Cardiac septum (tissue), 1 donor: ENCODE data around the gene LRRC4C. TPM values are rescaled to one million over a fixed set of nuclear protein-coding genes. Genes with fewer than 3 reads are reported as not detected.
"Not testable (repeated sequence)": the region's sequence is repeated elsewhere in the genome, so short reads cannot be mapped to it uniquely, and the experiment has no call there.

Experiments
- DNase-seq: peaks from one replicate; pipeline ENCODE4 v3.0.0-alpha.2; 2020; ENCODE audit warnings: low spot score
- intact Hi-C: fragments of 100-400 bp; cut with DNase I; formaldehyde crosslinking; loops from one replicate; pipeline ENCODE4 v1.14.0; 2022
- total RNA-seq: library from RNA; stranded (reverse); fragmentation: NEBNext Ultra II Directional; extraction: Animal tissue kit (Norgen Biotek cat#: 25700); gene quantifications from one replicate; pipeline ENCODE4 v1.2.1, GENCODE V29; 2021
- donor health status: DM: no; HTN: no; CAD: no.

The LRRC4C gene
- total RNA-seq, 1 donor from 2014 or later: 0.43 TPM

DNA sequence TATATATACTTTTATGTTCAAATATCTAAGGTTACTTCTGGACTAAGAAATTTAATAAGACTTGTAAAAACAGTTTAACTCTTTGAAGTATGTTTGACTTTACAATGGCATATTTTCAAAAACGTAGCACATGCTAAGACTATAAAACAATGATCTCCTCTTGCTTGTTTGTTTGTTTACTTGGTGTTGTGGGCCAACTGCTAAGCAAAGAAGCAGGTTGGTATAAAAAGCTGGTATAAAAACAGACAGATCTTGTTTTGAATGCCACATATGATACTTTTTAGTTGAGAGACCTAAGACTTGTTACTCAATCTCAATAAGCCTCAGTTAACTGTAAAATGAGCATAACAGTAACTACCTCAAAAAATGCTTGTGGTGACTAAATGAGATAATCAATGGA lies 1206.3 kb downstream of the LRRC4C start:
- intact Hi-C loops: no loop called here
- no peak for DNase-seq

DNA sequence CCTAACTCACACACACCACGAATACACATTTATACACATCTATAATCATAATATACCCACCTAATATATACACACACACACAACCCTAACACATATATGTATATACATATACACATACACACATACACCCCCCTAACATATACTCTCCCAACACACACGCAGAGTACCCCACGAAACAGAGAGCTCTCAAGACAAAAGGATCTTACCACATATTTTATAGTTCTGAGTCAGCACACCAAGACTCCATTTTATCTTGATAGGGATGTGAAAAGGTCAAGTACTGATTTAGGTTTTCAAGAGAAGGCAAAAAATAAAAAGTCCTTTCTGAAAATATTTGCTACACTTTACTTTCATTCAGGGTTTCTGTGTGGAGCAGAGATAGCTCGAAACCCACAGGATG lies 1207.2 kb downstream of the LRRC4C start:
- DNase-seq: no peak
- intact Hi-C loops: no loop called here

DNA sequence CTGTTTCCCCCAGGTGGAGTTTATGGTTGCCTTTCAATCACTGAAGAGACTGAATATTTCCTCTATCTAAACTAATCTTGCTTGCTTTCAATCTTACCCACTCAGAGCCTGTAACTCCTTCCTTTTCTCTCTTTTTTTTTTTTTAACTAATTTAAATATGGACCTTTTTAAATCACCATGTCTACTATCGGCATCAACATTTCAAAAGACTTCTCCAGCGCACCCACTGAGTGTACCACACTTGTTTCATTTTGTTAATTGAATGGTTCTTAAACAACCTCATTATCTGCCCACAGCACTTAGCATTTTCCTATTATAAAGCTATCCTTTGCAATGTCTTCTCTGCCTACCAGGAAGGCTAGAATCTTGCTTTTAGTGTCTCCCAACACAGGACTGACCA lies 1212.5 kb downstream of the LRRC4C start:
- DNase-seq: no peak
- intact Hi-C loops: no loop called here

DNA sequence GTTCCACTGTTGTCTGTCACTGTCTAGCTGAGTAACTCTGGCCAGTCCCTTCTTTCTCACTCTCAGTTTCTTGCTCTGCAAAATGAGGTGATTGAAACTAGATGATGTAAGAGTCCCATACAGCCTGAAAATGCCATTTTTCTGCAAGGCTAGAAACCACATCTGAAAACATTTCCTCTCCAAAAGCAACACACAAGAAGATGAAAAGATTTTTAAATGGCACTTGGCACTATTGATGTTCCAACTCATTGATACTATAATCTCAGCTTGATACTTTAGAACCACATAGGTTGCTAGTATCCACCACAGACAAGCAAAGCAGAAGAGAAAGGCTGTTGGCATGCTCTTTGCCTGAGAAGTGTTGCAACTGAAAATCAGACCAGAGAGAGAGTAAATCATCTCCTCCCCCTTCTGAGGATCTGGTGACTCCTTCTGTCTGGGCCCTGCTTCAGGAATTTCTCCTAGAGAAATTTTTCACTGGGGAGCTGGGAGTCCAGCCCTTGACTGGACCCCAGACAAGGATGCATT lies 1217.9 kb downstream of the LRRC4C start:
- no peak for DNase-seq
- intact Hi-C loops: no loop called here

DNA sequence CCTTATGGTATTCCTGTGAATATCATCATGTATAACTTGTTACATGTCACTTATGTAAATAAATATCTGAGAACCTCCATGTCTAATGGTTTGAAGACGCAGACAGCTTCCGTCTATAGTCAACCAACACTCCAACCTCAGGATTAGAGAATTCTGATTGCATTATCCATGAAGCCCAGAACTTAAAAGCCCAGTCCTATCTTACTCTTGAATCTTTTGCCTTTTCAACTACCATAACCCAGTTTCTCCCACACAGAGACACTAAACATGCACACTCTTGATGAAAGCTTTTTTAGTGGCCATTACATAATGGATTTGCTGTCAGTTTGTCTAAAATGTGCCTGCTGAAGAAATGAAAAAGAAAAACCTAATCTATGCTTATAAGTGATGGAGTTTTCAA lies 1219.2 kb downstream of the LRRC4C start:
- DNase-seq: no peak

DNA sequence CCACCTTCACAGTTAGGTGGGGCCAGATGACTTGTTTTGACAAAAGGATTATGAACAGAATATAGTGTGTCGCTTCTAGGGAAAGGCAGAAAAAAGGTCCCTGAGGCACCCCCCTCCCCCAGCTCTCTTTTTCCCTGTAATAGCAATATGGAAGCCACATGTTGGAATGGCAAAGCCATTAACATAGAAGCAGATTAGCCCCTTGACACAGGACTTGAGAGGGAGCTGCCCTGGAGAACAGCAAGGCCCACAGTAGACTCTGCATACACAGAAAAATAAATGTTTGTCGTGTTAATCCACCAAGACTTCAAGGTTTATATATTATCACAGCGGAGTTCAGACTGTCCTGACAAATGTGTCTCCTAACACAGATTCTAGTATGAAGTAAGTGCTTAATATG lies 1222.9 kb downstream of the LRRC4C start:
- no peak for DNase-seq
- intact Hi-C loops: no loop called here

More for the DNA sequence above, 1219.2 kb downstream of the LRRC4C start:
- intact Hi-C loops: no loop called here

DNA sequence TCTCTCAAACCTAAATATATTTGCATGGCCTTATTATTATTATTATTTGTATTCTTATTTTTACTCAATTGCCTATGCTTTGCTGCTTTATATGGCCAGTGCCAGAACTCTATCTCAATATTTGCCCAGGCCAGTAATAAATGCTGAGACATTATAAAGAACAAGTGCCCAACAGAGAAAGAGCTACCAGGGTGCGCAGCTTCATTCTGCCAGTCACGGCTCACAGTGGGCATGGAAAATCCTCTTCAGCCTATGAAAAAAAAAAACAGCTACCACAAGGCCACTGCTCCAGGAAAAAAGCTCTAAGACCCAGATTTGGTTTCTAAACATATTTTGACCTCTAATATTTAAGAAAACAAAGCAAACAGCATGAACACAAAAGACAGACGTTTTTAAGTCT lies 1223.6 kb downstream of the LRRC4C start:
- no peak for DNase-seq
- intact Hi-C loops: no loop called here

DNA sequence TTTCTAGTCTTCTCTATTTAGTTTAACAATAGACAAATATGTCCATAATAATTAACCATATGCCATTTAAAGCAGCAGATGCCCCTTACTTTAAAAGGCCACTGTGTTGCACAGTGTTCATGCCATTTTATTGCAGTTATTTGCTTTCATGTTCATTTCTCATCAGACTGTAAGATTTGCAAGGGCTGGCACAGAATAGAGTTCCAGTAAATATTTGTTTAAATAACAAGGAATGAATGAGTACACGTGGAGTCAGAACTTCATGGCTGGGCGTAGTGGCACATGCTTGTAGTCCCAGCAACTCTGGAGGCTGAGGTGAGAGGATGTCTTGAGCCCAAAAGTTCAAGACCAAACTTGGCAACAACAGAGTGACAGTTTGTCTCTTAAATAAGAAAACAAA lies 1228.6 kb downstream of the LRRC4C start:
- DNase-seq: no peak
- intact Hi-C loops: no loop called here

DNA sequence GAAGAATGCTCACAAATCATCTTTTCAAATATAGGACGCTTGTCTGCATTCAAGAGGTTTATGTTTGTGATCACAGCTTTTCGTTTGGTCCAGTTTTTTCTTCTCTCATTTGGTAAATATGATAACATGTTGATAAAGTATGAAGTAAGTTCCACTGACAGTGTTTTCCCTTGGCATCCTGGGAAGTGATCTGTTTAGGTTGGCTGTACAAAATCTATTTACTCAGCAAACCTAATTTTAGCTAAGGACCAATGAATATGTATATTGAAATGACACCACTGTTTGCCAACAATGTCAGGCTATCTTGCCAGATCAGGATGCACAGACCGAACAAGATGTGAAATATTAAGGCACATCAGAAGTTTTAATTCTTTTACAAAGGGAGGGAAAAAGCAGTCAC lies 1230.8 kb downstream of the LRRC4C start:
- DNase-seq: no peak
- intact Hi-C loops: no loop called here

DNA sequence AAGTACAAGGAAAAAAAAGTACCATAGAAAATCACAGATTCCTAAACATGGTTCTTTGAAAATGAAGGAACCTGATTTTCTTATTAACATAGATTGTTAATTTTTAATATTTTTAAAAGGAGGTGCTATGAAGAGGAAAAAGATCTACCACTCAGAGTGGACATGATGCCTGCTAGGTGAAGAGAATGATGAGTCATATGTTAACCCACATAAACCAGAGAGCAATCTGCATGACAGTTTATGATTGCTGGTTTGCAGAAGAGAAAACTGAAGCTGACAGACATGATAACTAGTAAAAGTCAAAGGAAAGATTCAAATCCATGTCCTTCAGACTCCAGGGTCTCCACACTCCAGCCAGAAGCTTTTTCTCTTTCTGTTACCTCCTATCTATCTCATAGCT lies 1231.7 kb downstream of the LRRC4C start:
- intact Hi-C loops: no loop called here
- DNase-seq: no peak

DNA sequence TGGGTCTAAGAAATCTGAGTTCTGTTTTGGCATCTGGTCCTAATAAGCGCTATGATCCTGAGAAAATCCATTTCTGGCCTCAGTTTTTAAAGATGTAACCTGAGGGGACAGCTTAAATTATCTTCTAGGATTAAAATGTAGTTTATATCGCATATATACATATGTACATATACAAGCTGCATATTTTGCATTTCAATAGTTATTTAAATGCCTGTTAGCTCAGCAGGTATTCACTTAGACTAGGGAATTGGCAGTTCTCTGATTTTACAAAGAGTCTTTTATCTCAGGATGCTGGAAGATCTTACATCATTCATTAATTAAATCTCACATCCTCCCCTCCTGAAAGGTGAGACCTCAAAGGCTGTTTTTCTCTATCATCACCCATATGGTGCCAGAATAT lies 1232.8 kb downstream of the LRRC4C start:
- DNase-seq: no peak
- intact Hi-C loops: no loop called here

DNA sequence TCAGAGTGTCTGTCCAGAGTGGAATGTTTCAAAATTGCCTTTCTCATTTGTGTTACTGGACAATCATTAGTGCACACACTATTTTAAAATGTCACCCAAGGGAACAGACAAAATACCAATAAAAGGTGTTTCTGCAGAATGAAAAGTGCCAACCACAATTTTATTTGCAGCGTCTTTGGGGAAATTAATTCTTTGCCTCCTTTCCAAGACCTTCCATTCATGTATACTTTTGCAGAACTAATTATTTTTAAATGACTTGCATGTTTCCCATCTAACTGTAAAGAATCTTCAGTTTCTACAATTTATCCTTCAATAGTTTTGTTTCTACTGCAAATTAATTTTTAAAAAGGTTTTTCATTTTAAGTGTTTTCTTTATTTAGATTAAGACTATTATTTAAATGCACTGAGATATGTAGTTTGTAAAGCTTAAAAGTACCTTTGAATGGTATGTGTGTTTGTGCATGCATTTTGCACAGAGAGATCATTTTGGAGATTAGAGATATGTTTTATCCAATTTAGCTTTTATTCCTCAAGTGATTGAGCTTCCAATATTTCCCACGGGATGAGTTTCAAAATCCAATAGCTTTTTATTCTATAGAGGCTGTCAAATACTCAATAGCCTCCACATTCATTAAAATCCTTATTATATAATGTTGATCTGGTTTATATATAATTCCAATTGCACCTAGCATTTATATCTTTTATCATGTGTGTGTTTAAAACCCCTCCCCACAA lies 1235.7 kb downstream of the LRRC4C start:
- intact Hi-C loops: no loop called here
- no peak for DNase-seq

DNA sequence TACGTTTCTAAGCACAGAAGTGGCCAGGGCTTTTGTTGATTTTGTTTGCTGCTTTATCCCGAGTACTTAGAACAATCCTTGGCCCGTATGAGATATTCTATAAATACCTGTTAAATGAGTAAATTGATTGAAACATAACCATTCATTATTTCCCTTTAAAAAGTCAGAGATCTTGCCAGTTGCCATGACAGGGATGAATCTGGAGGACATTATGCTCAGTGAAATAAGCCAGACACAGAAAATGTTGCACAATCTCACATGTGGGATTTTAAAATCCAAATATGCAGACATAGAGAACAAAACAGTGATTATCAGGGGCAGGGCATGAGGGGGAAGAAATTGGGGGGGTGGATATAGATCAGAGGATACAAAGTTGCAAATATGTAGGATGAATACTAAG lies 1240.1 kb downstream of the LRRC4C start:
- DNase-seq: no peak
- intact Hi-C loops: no loop called here

DNA sequence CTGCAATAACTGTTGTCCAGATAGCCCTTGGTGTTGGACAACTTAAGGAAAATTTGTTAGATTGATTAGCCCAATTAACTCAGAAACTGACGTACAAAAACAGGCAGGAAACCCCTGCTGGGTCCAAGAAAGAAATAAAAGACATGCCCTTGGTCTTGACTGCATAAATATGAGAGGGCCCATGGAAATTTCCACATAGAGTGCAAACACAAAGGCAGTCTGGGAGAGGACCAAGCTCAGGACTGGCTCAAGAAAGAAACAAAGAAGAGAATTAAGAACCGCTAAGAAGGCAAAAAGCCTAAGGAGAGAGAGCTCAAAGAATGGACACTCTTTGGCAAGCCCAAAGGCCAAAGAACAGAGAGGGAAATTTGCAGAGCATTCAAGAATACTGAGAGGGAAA lies 1243.9 kb downstream of the LRRC4C start:
- intact Hi-C loops: no loop called here
- no peak for DNase-seq

DNA sequence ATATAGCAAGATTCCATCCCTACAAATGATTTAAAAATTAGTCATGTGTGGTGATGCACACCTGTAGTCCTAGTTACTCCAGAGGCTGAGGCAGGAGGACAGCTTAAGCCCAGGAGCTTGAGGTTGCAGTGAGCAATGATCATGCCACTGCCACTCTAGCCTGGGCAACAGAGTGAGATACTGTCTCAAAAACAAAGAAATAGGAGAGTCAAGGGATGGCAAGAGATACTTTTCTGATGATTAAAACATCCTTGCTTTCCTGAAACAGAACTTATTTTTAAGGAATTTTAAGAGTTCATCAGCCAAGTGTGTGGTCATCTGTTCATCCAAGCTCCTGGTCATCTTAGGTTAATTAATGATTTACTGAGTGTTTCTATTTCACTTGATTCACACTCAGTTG lies 1252.0 kb downstream of the LRRC4C start:
- no peak for DNase-seq
- intact Hi-C loops: no loop called here

DNA sequence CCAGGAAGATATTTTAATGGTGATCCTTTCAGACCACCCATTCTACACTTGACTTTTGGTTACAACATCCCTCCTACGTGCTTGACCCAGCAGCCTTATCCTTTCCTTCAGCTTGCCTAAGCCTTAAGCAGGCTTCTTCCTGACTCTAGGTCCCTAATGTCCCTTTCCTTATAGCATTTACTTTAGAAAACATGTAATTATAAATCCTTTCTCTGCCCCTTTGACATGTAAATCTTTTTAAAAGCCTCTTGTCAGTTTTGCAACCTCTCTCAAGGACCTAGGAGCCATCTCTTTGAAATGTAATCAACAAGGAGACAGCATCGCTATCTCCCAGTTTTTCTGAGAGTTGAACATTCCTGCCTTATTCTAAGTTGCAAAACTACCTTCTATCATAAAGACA lies 1255.2 kb downstream of the LRRC4C start:
- intact Hi-C loops: no loop called here
- DNase-seq: no peak

DNA sequence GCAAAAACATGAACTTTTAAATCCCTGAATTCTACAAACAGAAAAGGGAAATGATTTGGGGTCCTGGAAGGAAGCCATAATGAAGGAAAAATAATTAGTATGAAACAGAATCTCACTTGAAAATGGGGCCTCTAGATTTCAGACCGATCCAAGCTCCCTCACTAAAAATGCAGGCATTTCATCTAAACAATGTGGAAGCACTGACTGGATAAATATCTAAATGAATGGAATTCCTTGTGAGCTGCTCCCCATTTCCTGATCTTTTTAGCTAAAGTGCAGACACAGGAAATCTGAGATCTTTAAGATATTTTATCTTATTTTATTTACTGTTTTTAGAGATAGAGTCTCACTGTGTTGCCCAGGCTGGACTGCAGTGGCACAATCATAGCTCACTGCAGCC lies 1255.8 kb downstream of the LRRC4C start:
- no peak for DNase-seq
- intact Hi-C loops: no loop called here

DNA sequence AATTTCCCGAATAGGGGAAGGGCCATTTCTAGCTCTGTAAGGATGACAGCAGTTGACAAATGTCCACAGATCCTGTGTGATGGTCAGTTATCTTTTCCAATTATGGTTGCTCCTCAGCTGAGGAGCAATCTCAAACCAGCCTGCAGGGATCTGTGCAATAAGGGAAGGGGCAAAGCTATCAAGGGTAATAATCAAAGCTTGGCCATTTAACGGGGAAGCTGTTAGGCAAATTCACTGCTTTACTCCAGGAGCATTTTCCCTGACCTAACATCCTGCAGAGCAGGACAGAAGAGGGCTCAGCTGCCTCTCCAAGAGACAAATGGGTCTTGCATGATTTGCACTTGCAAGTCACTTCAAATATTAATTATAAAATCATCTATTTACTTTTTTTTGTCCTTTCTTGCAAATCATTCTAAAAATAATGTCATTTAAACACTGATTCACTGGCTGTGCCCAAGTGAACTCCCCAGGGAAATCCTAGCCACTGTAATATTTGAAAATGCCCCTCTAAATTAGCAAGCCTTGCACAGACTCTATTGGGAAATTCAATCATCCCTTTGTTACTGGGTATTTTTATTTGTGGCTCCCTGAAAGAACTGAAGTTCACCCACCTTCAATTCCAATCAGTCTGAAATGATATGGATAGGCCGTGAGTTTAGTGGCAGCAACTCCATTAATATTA lies 1256.7 kb downstream of the LRRC4C start:
- intact Hi-C loops: no loop called here
- no peak for DNase-seq

DNA sequence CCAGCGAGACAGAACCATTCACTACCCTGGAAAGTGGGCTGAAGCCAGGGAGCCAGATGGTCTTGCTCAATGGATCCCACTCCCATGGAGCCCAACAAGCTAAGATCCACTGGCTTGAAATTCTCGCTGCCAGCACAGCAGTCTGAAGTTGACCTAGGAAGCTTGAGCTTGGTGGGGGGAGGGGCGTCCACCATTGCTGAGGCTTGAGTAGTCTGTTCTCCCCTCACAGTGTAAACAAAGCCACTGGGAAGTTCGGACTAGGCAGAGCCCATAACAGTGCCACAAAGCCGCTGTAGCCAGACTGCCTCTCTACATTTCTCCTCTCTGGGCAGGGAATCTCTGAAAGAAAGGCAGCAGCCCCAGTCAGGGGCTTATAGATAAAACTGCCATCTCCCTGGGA lies 1266.9 kb downstream of the LRRC4C start:
- intact Hi-C loops, DNase-seq: not testable (repeated sequence)

DNA sequence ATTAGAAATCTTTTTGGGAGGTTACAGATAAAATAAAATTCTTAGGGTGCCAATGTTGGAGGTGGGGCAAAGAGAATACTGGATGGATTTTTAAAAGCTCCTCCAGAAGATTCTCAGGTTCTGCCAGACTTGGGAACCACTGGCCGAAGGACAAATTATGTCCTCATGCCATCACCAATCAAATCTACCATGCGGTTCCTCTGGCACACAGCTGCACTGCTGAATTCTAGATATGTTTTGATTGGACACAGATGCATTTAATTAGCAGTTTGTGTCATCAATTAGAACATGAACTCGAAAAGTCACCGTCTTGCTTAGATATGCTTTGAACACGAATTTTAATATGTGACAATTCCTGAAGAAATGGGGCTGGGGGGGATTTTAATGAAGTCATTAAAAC lies 1269.2 kb downstream of the LRRC4C start:
- intact Hi-C loops: no loop called here

DNA sequence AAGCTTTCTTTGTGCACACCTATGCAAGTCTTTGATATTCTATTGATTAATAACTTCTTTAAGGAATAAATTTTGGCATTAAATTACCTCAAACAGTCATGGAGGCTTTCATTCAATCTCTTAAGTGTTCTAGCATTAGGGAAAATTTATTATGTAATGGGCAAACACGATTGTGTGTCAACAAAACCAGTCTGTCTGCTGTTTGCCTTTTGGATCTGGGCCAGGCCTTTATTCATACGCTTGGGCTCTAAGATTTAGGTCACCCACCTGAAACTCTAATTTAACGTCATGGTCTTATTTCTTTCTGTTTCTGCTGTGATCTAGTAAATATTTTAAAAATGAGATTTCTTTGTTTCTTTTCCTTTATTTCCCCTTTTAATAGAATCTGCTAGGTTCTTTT lies 1270.6 kb downstream of the LRRC4C start:
- DNase-seq: no peak
- intact Hi-C loops: no loop called here

More for the DNA sequence above, 1269.2 kb downstream of the LRRC4C start:
- no peak for DNase-seq
